Measurements from ENCODE around the gene STAC2. TPM values are rescaled to one million over a fixed set of nuclear protein-coding genes. Genes with fewer than 3 reads are reported as not detected.
A peak's percentile ranks its signal among the peaks of the same experiment; 100 is the strongest.

The STAC2 gene
- total and polyA plus RNA-seq, 2 of the 13 experiments (the other 11 are each of a cell fraction or from before 2014, with no cell fraction given), result not detected

GRCh38 chr17:39200070-39200879 lies 25.5 kb downstream of the STAC2 start, which contains the start of gene RPL19 (continued):
- TF ChIP-seq ZBTB40 (IDR thresholded peaks at IDR 0.05), result no peak
- peak; percentile 65 for TF ChIP-seq ZBTB40 (CRISPR knock-in tag; IDR thresholded peaks at IDR 0.05)
- TF ChIP-seq BRD4 (CRISPR knock-in tag; IDR thresholded peaks at IDR 0.05), result peak; percentile 92; the same call in 1 of the 2 replicates
- TF ChIP-seq E2F5 (CRISPR knock-in tag; conservative IDR thresholded peaks at IDR 0.05), result peak; percentile 33; the same call in 1 of the 2 replicates
- TF ChIP-seq ZBTB25 (CRISPR knock-in tag; IDR thresholded peaks at IDR 0.05), result peak; percentile 31; the same call in 1 of the 2 replicates
- peak; percentile 91 for TF ChIP-seq SALL1 (CRISPR knock-in tag; IDR thresholded peaks at IDR 0.05)
- TF ChIP-seq FUBP1 (CRISPR knock-in tag; IDR thresholded peaks at IDR 0.05; ENCODE audit: borderline replicate concordance), result no peak
- TF ChIP-seq GATAD1 (CRISPR knock-in tag; IDR thresholded peaks at IDR 0.05), result peak; percentile 84
- TF ChIP-seq ZNF296 (CRISPR knock-in tag; conservative IDR thresholded peaks at IDR 0.05), result 0 out of 2 replicates have a peak, but pooled peaks have one; percentile 31
- TF ChIP-seq ZNF616 (CRISPR knock-in tag; IDR thresholded peaks at IDR 0.05; ENCODE audit: low read depth), result peak; percentile 72; the same call in 1 of the 2 replicates
- TF ChIP-seq SIN3B (IDR thresholded peaks at IDR 0.05; ENCODE audit: low read length), result no peak; the same call in 1 of the 2 replicates
- no peak; the same call in 1 of the 2 replicates for TF ChIP-seq ZNF639 (CRISPR knock-in tag; conservative IDR thresholded peaks at IDR 0.05)
- TF ChIP-seq JUN (CRISPR knock-in tag; IDR thresholded peaks at IDR 0.05), result no peak
- peak; percentile 11; the same call in 1 of the 2 replicates for TF ChIP-seq ZNF607 (CRISPR knock-in tag; IDR thresholded peaks at IDR 0.05; ENCODE audit: borderline replicate concordance)
